Measurements from ENCODE around the gene LYZ. TPM values are rescaled to one million over a fixed set of nuclear protein-coding genes. Genes with fewer than 3 reads are reported as not detected.
A peak's percentile ranks its signal among the peaks of the same experiment; 100 is the strongest.

Gene LYZ
- total and polyA plus RNA-seq, 9 of the 15 experiments (the other 6 are each of a cell fraction or from before 2014, with no cell fraction given), result 27.2 to 96.3 (median 42.1) TPM

DNA sequence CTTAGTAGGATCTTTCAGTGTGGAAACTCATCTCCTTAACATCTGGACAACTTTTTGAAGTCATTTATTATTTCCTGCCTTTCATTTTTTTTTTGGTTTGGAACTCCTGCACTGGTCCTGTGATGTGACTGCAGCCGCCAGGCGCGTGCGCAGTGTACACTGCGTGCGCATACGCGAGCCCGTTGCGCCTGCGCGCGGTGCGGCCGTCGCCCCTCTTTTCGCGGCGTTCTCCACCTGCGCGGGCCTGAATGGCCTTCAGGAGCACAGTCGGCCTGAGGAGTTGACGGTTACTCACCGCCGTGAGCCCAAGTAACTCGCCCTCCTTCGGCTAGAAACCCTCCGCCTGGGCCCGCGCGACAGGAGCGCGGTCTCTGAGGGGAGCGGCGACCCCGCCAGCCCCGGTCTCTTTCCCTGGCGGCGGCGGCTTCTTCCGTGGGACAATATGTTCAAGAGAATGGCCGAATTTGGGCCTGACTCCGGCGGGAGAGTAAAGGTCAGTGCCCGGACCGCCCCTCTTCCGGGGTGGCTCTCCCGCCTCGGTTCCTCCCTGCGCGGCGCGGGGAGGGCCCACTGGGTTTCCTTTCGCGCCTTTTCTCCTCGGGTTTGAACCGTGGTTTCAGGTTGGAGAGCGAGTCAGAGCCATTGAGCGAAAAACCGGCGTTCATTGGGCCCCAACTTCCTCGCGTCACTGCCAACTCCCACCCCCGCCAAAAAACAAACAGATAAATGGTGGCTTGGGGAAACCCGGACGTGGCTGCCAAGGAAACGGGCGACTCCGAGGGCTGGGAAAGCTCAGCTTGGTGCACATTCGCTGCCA lies 11.6 kb downstream of the LYZ start, which contains the start of gene YEATS4 (continued):
- TF ChIP-seq ZNF124 (CRISPR knock-in tag; IDR thresholded peaks at IDR 0.05) (no peak), TEAD4 (IDR thresholded peaks at IDR 0.05; ENCODE audit: low read length) (no peak; the same call in 1 of the 2 replicates), TEAD4 (CRISPR knock-in tag; IDR thresholded peaks at IDR 0.05; ENCODE audit: borderline replicate concordance) (no peak), KAT2B (IDR thresholded peaks at IDR 0.05; ENCODE audit: low read depth, low read length) (no peak), ZNF217 (CRISPR knock-in tag; IDR thresholded peaks at IDR 0.05) (no peak), SRF (CRISPR knock-in tag; IDR thresholded peaks at IDR 0.05) (peak; percentile 38 to 91; a peak in 3 of 4 replicates), SIRT6 (IDR thresholded peaks at IDR 0.05; ENCODE audit: low read depth, low read length) (no peak), ZNF143 (CRISPR knock-in tag; IDR thresholded peaks at IDR 0.05) (no peak), HNRNPLL (IDR thresholded peaks at IDR 0.05; ENCODE audit: low read depth, low read length, poor library complexity, severe bottlenecking) (peak; percentile 71), SIN3B (IDR thresholded peaks at IDR 0.05; ENCODE audit: low read depth) (no peak), LARP7 (IDR thresholded peaks at IDR 0.05) (no peak), MTA1 (IDR thresholded peaks at IDR 0.05; ENCODE audit: borderline replicate concordance) (no peak), DMBX1 (CRISPR knock-in tag; IDR thresholded peaks at IDR 0.05; ENCODE audit: borderline replicate concordance) (no peak), HDAC6 (IDR thresholded peaks at IDR 0.05; ENCODE audit: low read depth, low read length) (no peak), TGIF2 (CRISPR knock-in tag; IDR thresholded peaks at IDR 0.05) (0 out of 2 replicates have a peak, but pooled peaks have one; percentile 61), PTBP1 (IDR thresholded peaks at IDR 0.05; ENCODE audit: low read depth, low read length) (peak; percentile 14; the same call in 1 of the 2 replicates), ILK (tag; IDR thresholded peaks at IDR 0.05; ENCODE audit: borderline replicate concordance, low read depth) (no peak), BACH1 (tag; IDR thresholded peaks at IDR 0.05) (no peak), ZNF133 (CRISPR knock-in tag; IDR thresholded peaks at IDR 0.05) (no peak), ZNF408 (CRISPR knock-in tag; IDR thresholded peaks at IDR 0.05; ENCODE audit: low read depth) (no peak), EWSR1 (IDR thresholded peaks at IDR 0.05; ENCODE audit: borderline replicate concordance, low read depth, partially characterized antibody) (no peak)
- TF ChIP-seq, protein P1, sequence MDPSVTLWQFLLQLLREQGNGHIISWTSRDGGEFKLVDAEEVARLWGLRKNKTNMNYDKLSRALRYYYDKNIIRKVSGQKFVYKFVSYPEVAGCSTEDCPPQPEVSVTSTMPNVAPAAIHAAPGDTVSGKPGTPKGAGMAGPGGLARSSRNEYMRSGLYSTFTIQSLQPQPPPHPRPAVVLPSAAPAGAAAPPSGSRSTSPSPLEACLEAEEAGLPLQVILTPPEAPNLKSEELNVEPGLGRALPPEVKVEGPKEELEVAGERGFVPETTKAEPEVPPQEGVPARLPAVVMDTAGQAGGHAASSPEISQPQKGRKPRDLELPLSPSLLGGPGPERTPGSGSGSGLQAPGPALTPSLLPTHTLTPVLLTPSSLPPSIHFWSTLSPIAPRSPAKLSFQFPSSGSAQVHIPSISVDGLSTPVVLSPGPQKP (CRISPR knock-in tag; IDR thresholded peaks at IDR 0.05), result no peak
- TF ChIP-seq, protein P2, sequence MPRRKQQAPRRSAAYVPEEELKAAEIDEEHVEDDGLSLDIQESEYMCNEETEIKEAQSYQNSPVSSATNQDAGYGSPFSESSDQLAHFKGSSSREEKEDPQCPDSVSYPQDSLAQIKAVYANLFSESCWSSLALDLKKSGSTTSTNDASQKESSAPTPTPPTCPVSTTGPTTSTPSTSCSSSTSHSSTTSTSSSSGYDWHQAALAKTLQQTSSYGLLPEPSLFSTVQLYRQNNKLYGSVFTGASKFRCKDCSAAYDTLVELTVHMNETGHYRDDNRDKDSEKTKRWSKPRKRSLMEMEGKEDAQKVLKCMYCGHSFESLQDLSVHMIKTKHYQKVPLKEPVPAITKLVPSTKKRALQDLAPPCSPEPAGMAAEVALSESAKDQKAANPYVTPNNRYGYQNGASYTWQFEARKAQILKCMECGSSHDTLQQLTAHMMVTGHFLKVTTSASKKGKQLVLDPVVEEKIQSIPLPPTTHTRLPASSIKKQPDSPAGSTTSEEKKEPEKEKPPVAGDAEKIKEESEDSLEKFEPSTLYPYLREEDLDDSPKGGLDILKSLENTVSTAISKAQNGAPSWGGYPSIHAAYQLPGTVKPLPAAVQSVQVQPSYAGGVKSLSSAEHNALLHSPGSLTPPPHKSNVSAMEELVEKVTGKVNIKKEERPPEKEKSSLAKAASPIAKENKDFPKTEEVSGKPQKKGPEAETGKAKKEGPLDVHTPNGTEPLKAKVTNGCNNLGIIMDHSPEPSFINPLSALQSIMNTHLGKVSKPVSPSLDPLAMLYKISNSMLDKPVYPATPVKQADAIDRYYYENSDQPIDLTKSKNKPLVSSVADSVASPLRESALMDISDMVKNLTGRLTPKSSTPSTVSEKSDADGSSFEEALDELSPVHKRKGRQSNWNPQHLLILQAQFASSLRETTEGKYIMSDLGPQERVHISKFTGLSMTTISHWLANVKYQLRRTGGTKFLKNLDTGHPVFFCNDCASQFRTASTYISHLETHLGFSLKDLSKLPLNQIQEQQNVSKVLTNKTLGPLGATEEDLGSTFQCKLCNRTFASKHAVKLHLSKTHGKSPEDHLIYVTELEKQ (CRISPR knock-in tag; IDR thresholded peaks at IDR 0.05), result no peak
